SU-DHL-6 (cell line): ENCODE results near the gene ASB2.

Experiments used
- H2AFZ ChIP-seq: fragments of 200-600 bp; sonication (generic); 2 replicates; pipeline ENCODE4 v1.6.1; 2014; ENCODE audit warnings: low read depth, mild to moderate bottlenecking, moderate library complexity, mixed read lengths, antibody characterized with exemption, low read length; ENCODE audit not compliant: severe bottlenecking
- H3F3A ChIP-seq: fragments of 200-600 bp; shearing (Covaris generic); 2 replicates; pipeline ENCODE4 v1.6.0; 2016; ENCODE audit warnings: antibody characterized with exemption, mild to moderate bottlenecking; ENCODE audit not compliant: insufficient read depth
- H3K27ac ChIP-seq: fragments of 200-600 bp; sonication (generic); 2 replicates; pipeline ENCODE4 v1.5.1; 2016; ENCODE audit warnings: low read depth, mild to moderate bottlenecking, low read length, moderate library complexity, mixed read lengths
- H3K27me3 ChIP-seq: fragments of 200-600 bp; sonication (generic), shearing (Covaris generic); 2 replicates; pipeline ENCODE4 v1.6.0; 2014; ENCODE audit warnings: mild to moderate bottlenecking, low read length
- H3K36me3 ChIP-seq: fragments of 200-600 bp; sonication (generic); 2 replicates; pipeline ENCODE4 v1.6.1; 2014; ENCODE audit warnings: mild to moderate bottlenecking, low read length, mixed read lengths
- H3K4me2 ChIP-seq: fragments of 300-600, 200-600 bp; shearing (Covaris generic), sonication (generic); 2 replicates; pipeline ENCODE4 v1.6.0; 2014; ENCODE audit warnings: low read length, low read depth, mild to moderate bottlenecking; ENCODE audit not compliant: poor library complexity, severe bottlenecking
- H3K4me3 ChIP-seq: fragments of 200-600 bp; sonication (generic); 2 replicates; pipeline ENCODE4 v1.5.1; 2014; ENCODE audit warnings: antibody characterized with exemption, low read length, mild to moderate bottlenecking, mixed read lengths; ENCODE audit not compliant: insufficient read depth, poor library complexity, severe bottlenecking
- H3K79me2 ChIP-seq: fragments of 200-600 bp; sonication (generic); 2 replicates; pipeline ENCODE4 v1.6.1; 2014; ENCODE audit warnings: mild to moderate bottlenecking, low read length, moderate library complexity; ENCODE audit not compliant: insufficient read depth
- H3K9ac ChIP-seq: fragments of 200-600 bp; sonication (generic); 2 replicates; pipeline ENCODE4 v1.7.0; 2014; ENCODE audit warnings: mild to moderate bottlenecking, low read length
- H3K9me2 ChIP-seq: fragments of 200-600 bp; sonication (generic); replicated peaks from 2 replicates; pipeline ENCODE4 v1.6.1; 2014; ENCODE audit warnings: low read length; ENCODE audit not compliant: insufficient read depth
- H3K9me3 ChIP-seq: fragments of 200-600 bp; sonication (generic); 2 replicates; pipeline ENCODE4 v1.6.1; 2014; ENCODE audit warnings: low read length, mixed read lengths; ENCODE audit not compliant: insufficient read depth
- H4K20me1 ChIP-seq: fragments of 200-600 bp; sonication (generic); 2 replicates; pipeline ENCODE4 v1.6.1; 2014; ENCODE audit warnings: low read depth, mild to moderate bottlenecking, antibody characterized with exemption, low read length, moderate library complexity, mixed read lengths
- EZH2phosphoT487 ChIP-seq: fragments of 200-600 bp; sonication (generic), shearing (Covaris generic); conservative IDR thresholded peaks from 2 replicates; pipeline ENCODE4 v1.6.1; 2018; ENCODE audit warnings: mild to moderate bottlenecking, antibody characterized with exemption, low read length, moderate library complexity, mixed read lengths
- TF ChIP-seq, protein P1 (sequence below): fragments of 200-600 bp; sonication (generic); IDR thresholded peaks from one replicate; pipeline ENCODE4 v1.5.1; 2017; ENCODE audit warnings: antibody characterized with exemption, mild to moderate bottlenecking, low read length, moderate library complexity; ENCODE audit not compliant: insufficient read depth, poor library complexity, severe bottlenecking

ASB2 gene

DNA sequence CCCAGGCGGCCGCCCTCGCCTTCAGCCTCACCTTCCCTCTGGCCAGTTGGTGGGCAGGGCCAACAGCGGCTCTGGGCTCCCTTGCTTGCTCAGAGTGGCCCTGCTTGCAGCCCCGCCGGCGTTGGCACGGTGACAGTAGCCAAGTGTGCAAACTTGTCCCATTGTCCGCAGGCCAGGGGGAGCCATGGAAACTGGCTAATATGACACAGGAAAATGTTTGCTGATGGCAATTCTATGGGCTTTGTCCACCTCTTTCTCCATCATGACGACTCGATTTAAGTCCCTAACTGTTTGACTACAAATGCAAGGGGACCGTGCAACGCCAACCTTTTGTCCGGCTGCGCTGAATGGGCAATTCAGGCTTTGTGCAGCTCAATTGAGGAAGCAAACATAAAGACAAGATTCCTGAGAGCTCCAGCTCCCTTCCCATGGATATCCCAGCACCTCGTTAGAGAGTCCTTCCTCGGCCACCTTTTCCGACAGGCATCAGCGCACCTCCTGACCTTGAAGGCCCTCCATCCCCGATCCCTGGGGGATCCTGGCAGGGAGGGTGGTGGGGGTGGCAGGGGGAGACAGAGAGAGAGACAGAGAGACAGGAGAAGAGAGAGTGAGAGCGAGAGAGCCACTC, 50.0 kb downstream of the ASB2 start:
- Histone ChIP-seq H3K9me3 (no peaks in the 10 kb centered on the region), H3K36me3 (no peaks in the 10 kb centered on the region), H3K9me2 (no peaks in the 10 kb centered on the region), H3K4me2 (no peak overlapping the region), H3K79me2 (no peaks in the 10 kb centered on the region), H3K27me3 (no peaks in the 10 kb centered on the region), H3F3A (no peaks in the 10 kb centered on the region), H4K20me1 (no peaks in the 10 kb centered on the region), H3K27ac (no peak overlapping the region), H3K9ac (no peak overlapping the region), H2AFZ (no peak overlapping the region), H3K4me3 (no peak overlapping the region)
- TF ChIP-seq EZH2phosphoT487 = no peak
- TF ChIP-seq, protein P1, sequence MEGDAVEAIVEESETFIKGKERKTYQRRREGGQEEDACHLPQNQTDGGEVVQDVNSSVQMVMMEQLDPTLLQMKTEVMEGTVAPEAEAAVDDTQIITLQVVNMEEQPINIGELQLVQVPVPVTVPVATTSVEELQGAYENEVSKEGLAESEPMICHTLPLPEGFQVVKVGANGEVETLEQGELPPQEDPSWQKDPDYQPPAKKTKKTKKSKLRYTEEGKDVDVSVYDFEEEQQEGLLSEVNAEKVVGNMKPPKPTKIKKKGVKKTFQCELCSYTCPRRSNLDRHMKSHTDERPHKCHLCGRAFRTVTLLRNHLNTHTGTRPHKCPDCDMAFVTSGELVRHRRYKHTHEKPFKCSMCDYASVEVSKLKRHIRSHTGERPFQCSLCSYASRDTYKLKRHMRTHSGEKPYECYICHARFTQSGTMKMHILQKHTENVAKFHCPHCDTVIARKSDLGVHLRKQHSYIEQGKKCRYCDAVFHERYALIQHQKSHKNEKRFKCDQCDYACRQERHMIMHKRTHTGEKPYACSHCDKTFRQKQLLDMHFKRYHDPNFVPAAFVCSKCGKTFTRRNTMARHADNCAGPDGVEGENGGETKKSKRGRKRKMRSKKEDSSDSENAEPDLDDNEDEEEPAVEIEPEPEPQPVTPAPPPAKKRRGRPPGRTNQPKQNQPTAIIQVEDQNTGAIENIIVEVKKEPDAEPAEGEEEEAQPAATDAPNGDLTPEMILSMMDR = no peak

DNA sequence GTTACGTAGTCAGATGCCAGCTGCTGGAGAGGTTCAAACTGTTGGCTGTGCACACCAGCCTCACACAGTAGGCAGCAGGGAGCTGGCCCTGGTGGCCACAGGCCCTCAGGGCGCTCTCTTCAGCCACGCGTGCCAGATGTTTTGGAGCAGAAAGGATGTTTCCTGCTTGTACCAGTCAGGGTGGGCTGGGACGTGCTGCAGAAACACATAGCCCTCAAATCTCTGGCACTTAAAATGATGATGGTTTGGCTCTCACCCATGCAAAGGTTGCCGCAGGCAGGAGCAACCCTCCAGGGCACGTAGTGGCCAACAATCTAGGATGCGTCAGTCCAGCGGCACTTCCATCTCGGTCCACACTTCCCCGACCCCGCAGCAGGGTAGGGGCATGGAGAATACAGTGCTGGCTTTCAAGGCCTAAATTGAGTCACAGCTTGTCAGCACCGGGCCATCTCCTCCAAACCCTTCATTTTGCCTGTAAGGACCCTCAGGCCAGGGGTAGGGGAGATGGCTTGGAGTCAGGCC, 50.9 kb downstream of the ASB2 start:
- no peaks in the 10 kb centered on the region for H3K9me3 ChIP-seq
- no peak overlapping the region for H3K27ac ChIP-seq
- H3K27me3 ChIP-seq = no peaks in the 10 kb centered on the region
- no peak overlapping the region for H3K4me3 ChIP-seq
- no peak overlapping the region for H3K9ac ChIP-seq
- H3F3A ChIP-seq = no peaks in the 10 kb centered on the region
- TF ChIP-seq, protein P1 = no peak
- no peak for TF ChIP-seq EZH2phosphoT487
- H2AFZ ChIP-seq = no peak overlapping the region
- H4K20me1 ChIP-seq = no peaks in the 10 kb centered on the region
- no peaks in the 10 kb centered on the region for H3K36me3 ChIP-seq
- H3K79me2 ChIP-seq = no peaks in the 10 kb centered on the region
- no peaks in the 10 kb centered on the region for H3K9me2 ChIP-seq
- H3K4me2 ChIP-seq = no peak overlapping the region

DNA sequence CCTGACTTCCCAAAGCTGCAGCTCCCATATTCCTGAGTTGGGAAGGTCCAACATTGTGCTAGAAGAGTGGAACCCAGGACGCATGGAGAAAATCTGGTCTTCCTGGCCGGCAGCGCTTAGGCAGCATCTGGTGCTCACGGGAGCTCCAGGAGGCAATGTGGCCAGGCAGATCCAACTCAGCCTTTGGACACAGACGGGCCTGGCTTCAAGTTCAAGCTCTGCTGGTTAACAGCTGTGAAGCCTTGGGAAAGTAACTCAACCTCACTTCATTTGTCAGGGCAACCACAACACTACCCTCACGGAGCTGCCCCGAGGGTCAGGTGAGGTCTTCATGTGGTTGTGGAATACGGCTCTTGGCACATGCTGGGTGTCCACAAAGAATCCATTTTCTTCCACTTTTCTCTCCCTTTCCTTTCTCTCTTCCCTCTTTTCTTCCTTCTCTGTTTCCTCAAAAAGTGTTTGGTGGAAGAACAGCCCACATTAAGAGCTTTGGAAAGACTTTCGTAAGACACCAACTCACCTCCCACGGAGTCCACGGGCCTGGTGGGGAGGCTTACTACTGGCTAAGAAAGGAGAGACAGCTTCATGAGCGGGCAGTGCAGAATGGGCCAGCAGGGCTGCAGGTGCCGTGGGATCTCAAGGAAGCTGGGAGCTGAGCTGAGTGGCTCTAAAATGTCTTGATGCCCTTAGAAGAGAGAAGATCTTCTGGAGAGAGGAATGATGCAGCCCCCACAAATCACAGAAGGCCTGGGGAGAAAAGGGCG, 51.6 kb downstream of the ASB2 start:
- no peak for TF ChIP-seq EZH2phosphoT487
- TF ChIP-seq, protein P1 = no peak
- Histone ChIP-seq H3F3A (no peaks in the 10 kb centered on the region), H3K9ac (no peak overlapping the region), H3K9me3 (no peaks in the 10 kb centered on the region), H3K4me3 (no peak overlapping the region), H3K27ac (no peak overlapping the region), H3K4me2 (no peak overlapping the region), H3K27me3 (no peaks in the 10 kb centered on the region), H3K9me2 (no peaks in the 10 kb centered on the region), H2AFZ (no peak overlapping the region), H3K79me2 (no peaks in the 10 kb centered on the region), H3K36me3 (no peaks in the 10 kb centered on the region), H4K20me1 (no peaks in the 10 kb centered on the region)
